ENCODE measurements around the gene RYK.

GRCh38 chr3:134222835-134223234, 27.8 kb downstream of the RYK start:
- TF ChIP-seq, protein P1, sequence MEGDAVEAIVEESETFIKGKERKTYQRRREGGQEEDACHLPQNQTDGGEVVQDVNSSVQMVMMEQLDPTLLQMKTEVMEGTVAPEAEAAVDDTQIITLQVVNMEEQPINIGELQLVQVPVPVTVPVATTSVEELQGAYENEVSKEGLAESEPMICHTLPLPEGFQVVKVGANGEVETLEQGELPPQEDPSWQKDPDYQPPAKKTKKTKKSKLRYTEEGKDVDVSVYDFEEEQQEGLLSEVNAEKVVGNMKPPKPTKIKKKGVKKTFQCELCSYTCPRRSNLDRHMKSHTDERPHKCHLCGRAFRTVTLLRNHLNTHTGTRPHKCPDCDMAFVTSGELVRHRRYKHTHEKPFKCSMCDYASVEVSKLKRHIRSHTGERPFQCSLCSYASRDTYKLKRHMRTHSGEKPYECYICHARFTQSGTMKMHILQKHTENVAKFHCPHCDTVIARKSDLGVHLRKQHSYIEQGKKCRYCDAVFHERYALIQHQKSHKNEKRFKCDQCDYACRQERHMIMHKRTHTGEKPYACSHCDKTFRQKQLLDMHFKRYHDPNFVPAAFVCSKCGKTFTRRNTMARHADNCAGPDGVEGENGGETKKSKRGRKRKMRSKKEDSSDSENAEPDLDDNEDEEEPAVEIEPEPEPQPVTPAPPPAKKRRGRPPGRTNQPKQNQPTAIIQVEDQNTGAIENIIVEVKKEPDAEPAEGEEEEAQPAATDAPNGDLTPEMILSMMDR (IDR thresholded peaks at IDR 0.05; ENCODE audit: insufficient read depth, low read depth, low read length) = no peak
- no peak for TF ChIP-seq EZH2 (IDR thresholded peaks at IDR 0.05; ENCODE audit: insufficient read depth, low read length)
